Colonic mucosa (tissue), 4 donors: ENCODE results near the gene GXYLT2. TPM values are rescaled to one million over a fixed set of nuclear protein-coding genes. Genes with fewer than 3 reads are reported as not detected.

Experiments
- DNase-seq: peaks from one replicate; pipeline ENCODE4 v3.0.0-alpha.2; 2020
- H3K27ac ChIP-seq: fragments of 200-600 bp; one replicate; pipeline ENCODE4 v1.8.0; 2021
- H3K27me3 ChIP-seq: fragments of 200-600 bp; one replicate; pipeline ENCODE4 v1.8.0; 2021
- H3K36me3 ChIP-seq: fragments of 200-600 bp; one replicate; pipeline ENCODE4 v1.8.0; 2021
- H3K4me1 ChIP-seq: fragments of 200-600 bp; one replicate; pipeline ENCODE4 v1.8.0; 2021; ENCODE audit warnings: mild to moderate bottlenecking
- H3K4me3 ChIP-seq: fragments of 200-600 bp; one replicate; pipeline ENCODE4 v1.8.0; 2021
- H3K9ac ChIP-seq, 2 donors: one replicate each; pipeline ENCODE4 v1.7.0; 2013; ENCODE audit warnings: control low read depth in 2 of 2, low read depth in 2 of 2, low read length in 2 of 2
- H3K9me3 ChIP-seq: fragments of 200-600 bp; one replicate; pipeline ENCODE4 v1.8.0; 2021
- intact Hi-C: fragments of 100-400 bp; cut with DNase I; formaldehyde crosslinking; loops from one replicate; pipeline ENCODE4 v1.14.1; 2022
- total RNA-seq, 2 donors: library from RNA; stranded (reverse); fragmentation: NEBNext Ultra II Directional in 1 of 2; extraction: Animal tissue kit (Norgen Biotek cat#: 25700) in 1 of 2; gene quantifications; one replicate each; pipeline ENCODE4 v1.2.1, GENCODE V29; 2021
- TF ChIP-seq, protein P1 (sequence below): fragments of 200-600 bp; IDR thresholded peaks from one replicate; pipeline ENCODE4 v1.8.0; 2022; ENCODE audit warnings: antibody characterized with exemption, mild to moderate bottlenecking
- donor health status: healthy.
- donor health status: DM: no; HTN: no; CAD: no.
- donor health status: DM: no; HTN: no; CAD: no.

The GXYLT2 gene
- total RNA-seq, 2 donors from 2014 or later, result 7.3 to 8.4 TPM

DNA sequence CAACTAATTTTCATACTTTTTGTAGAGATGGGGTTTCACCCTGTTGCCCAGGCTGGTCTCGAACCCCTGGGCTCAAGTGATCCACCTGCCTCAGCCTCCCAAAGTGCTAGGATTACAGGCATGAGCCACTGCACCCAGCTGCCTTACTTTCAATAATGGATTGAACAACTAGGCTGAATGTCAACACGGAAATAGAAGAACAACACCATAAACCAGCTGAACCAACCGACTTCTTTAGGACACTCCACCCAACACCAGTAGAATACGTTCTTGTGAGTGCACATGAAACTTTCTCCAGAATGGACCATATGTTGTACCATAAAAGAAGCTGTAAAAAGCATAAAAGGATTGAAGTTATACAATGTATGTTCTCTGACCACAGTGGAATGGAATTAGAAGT is 42.9 kb downstream of the GXYLT2 start:
- intact Hi-C loops, result no loop called here
- Histone ChIP-seq H3K36me3 (no peaks in the 10 kb centered on the region), H3K9me3 (no peaks in the 10 kb centered on the region), H3K4me3 (no peak overlapping the region), H3K27ac (peak overlapping the region; percentile 55), H3K9ac (no peak overlapping the region), H3K4me1 (no peaks in the 10 kb centered on the region), H3K27me3 (no peaks in the 10 kb centered on the region)
- DNase-seq, result peak; percentile 61
- TF ChIP-seq, protein P1, sequence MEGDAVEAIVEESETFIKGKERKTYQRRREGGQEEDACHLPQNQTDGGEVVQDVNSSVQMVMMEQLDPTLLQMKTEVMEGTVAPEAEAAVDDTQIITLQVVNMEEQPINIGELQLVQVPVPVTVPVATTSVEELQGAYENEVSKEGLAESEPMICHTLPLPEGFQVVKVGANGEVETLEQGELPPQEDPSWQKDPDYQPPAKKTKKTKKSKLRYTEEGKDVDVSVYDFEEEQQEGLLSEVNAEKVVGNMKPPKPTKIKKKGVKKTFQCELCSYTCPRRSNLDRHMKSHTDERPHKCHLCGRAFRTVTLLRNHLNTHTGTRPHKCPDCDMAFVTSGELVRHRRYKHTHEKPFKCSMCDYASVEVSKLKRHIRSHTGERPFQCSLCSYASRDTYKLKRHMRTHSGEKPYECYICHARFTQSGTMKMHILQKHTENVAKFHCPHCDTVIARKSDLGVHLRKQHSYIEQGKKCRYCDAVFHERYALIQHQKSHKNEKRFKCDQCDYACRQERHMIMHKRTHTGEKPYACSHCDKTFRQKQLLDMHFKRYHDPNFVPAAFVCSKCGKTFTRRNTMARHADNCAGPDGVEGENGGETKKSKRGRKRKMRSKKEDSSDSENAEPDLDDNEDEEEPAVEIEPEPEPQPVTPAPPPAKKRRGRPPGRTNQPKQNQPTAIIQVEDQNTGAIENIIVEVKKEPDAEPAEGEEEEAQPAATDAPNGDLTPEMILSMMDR, result no peak

DNA sequence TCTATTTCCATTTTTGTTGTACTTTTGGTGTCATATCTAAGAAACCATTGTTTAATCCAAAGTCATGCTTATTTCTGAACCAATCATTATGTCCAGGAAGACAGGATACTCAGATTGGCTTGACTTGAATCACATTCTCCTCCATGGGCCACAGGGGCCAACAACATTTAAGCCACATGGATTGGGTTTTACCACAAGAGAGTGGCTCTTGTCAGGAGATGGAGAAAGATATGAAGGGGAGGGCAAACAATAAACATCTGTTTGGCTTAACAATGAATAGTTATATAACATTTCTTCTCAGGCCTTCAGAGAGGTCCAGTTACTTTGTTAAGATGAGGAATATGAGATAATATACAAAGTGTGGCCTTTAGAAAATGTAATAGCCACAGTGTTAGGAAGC is 44.6 kb downstream of the GXYLT2 start:
- H3K9ac ChIP-seq, result no peak overlapping the region

DNA sequence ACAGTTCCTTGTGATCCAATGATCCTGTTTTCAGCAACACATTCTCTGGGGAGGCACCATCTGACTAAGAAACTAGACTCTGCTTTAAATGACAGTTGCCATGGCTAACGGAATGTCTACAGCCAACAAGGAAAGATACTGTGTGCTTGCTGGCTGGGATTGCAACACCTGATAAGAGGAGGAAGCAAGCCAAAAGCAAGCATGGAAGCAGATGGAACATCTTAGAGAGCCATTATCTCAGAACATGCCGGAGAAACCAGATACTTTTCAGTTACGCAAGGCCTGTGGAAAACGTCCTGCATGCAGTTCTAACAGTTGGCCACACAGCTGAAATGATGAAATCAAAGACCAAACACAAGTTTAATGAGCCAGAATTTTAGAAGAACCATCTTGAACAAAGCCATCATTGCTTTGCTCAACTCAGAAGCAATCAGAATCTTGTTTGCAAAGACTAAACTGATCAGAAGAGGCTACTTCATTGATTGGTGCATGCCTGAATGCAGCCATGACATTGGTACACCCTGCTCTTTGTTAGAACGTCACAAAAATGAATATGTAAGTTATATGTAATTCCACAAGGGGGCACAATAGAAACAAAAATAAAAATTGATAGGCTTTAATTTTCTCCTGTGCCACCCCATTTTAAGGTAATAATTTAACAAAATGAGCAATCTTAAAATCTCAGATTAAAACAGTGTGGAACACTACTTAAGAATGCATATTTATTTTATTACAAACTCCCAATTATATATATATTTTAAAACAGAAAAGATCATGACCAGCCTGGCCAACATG is 50.8 kb downstream of the GXYLT2 start:
- intact Hi-C loops, result loop anchor here (5.0 kb wide), 1 partner anchor 119 kb away; no protein-coding TSS in a partner anchor
- H3K4me1 ChIP-seq, result no peaks in the 10 kb centered on the region
- DNase-seq, result peak; percentile 44
- no peaks in the 10 kb centered on the region for H3K27me3 ChIP-seq
- H3K9ac ChIP-seq, result no peak overlapping the region
- no peaks in the 10 kb centered on the region for H3K36me3 ChIP-seq
- no peak overlapping the region for H3K27ac ChIP-seq
- H3K9me3 ChIP-seq, result no peaks in the 10 kb centered on the region
- no peak overlapping the region for H3K4me3 ChIP-seq
- TF ChIP-seq, protein P1, result peak; percentile 53

More for the DNA sequence above, 44.6 kb downstream of the GXYLT2 start:
- no peaks in the 10 kb centered on the region for H3K9me3 ChIP-seq
- intact Hi-C loops, result no loop called here
- H3K27ac ChIP-seq, result no peak overlapping the region
- TF ChIP-seq, protein P1, result no peak
- no peak overlapping the region for H3K4me3 ChIP-seq
- no peaks in the 10 kb centered on the region for H3K27me3 ChIP-seq
- no peaks in the 10 kb centered on the region for H3K36me3 ChIP-seq
- no peaks in the 10 kb centered on the region for H3K4me1 ChIP-seq
- DNase-seq, result no peak

DNA sequence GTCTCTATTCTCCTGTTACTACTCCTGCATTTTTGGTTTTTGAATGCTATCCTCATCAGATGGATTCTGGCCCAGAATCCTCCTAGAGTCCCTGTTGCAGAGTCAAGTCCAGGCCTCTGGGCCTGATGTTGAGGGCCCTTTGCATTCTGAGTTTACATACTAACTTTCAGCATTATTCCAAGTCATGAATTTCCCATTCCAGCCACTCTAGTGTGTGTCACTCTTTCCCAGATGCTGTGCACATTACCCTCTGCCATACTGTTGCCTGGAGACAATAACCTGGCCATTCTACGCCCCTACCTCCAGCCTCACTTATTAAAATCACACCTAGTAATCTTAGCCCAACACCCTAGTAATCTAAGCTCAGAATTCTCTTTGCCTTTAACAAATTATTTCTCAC is 53.4 kb downstream of the GXYLT2 start:
- H3K27ac ChIP-seq, result no peak overlapping the region
- no peak overlapping the region for H3K4me3 ChIP-seq
- no peak overlapping the region for H3K9ac ChIP-seq
- intact Hi-C loops, result no loop called here
- no peak for DNase-seq
- TF ChIP-seq, protein P1, result no peak
- no peaks in the 10 kb centered on the region for H3K4me1 ChIP-seq
- H3K27me3 ChIP-seq, result no peaks in the 10 kb centered on the region
- no peaks in the 10 kb centered on the region for H3K36me3 ChIP-seq
- no peaks in the 10 kb centered on the region for H3K9me3 ChIP-seq

DNA sequence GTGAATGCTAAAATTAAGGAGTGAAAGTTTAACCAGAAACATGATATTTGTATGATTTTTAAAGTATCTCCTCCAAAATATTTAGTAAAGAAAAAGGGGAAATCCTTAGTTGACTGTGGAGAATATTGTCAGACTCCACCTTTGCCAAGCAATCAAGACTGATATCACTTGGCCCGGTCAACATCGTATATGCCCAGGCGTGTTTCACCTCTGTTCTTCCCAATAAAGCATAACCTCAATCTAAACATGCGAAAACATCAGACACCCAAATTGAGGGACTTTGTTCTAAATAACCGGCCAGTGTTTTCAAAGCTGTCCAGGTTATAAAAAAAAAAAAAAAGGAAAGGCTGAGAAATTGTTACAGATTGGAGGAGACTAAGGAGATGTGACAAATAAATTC is 54.6 kb downstream of the GXYLT2 start:
- intact Hi-C loops, result no loop called here
- DNase-seq, result peak; percentile 38
- H3K27ac ChIP-seq, result no peak overlapping the region

More for the DNA sequence above, 54.6 kb downstream of the GXYLT2 start:
- TF ChIP-seq, protein P1, result no peak
- H3K9ac ChIP-seq, result no peak overlapping the region
- H3K36me3 ChIP-seq, result no peaks in the 10 kb centered on the region
- no peaks in the 10 kb centered on the region for H3K27me3 ChIP-seq
- no peak overlapping the region for H3K4me3 ChIP-seq
- H3K9me3 ChIP-seq, result no peaks in the 10 kb centered on the region
- H3K4me1 ChIP-seq, result no peaks in the 10 kb centered on the region
